ENCODE data around the gene ATP4A.

Gene ATP4A

GRCh38 chr19:35549174-35549788 is 14.2 kb downstream of the ATP4A start:
- peak; percentile 59 for DNase-seq (ENCODE audit: low read depth)

DNA sequence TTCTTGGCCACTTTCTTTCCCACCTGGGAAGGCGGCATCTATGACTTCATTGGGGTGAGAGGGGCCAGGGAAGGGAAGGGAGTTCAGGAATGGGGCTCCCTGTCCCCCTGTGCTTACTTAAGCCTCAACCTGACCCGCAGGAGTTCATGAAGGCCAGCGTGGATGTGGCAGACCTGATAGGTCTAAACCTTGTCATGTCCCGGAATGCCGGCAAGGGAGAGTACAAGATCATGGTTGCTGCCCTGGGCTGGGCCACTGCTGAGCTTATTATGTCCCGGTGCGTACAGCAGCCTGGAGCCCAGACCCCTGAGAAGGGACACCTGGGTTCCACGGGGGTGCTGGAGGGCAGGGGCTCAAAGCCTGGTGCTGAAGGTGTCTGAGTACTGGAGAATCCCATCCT is 16.9 kb downstream of the ATP4A start:
- no peak for DNase-seq (ENCODE audit: low read depth)

DNA sequence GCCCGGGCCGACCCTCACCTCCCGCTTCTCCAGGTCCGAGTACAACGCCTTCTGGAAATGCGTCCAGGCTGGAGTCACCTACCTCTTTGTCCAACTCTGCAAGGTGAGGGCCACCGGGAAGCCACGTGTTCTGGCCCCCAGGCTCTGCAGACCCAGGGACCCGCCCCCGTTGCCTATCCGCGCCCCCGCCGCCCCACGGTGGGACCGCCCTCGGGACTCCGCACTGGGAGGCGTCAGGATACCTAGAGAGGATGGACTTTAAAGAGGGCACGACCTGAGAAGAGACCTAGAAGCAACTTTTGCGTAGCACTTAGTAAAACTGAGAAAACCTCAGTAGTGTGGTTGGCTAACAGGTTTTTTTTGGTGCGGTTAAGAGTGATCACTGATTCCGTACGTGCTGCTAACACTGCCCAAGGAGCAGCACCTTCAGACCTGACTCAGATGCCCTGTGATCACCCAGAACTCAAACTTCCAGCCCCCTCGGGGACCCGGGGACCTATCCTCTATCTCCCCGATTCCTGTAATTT is 17.5 kb downstream of the ATP4A start:
- DNase-seq (ENCODE audit: low read depth): peak; percentile 17

DNA sequence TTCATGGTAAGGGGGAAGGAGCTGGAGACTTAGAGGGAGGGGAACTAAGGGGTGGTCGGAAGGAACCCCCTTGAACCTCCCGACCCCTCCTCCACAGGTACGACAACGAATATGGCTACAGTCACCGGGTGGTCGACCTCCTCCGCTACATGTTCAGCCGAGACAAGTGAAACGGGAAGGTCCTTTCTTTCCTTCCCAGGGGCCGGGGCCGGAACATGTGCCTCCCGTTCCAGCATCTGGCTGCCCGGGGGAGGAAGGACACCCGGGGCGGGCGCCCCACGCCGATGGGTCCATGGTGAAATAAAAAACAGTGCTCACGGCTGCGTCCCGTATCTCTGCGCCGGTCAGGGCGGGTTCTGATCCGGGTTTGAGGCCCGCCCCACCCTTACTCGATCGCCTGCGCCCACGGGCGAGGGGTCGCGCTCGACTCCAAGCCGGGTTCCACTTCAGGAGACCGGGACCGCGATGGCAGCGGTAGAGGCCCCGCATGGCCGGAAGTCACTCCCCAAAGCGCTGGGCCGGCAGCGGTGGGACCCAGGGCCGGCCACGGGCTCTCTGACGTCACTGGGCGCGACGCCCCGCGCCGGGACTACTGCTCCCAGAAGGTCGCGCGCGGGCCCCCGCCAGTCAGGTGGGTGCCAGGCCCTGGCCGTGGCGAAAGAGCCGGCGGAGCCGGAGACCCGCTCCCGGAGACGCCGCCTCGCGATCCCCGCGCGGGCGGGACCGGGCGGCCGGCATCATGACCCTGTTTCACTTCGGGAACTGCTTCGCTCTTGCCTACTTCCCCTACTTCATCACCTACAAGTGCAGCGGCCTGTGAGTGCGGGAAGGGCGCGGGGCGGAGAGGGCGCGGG is 18.2 kb downstream of the ATP4A start, which contains the start of gene TMEM147:
TSS of gene TMEM147 (plus strand) at position 626 of the 854 bp plus-strand sequence. CDS start at position 740, 114 bp downstream.
- DNase-seq (ENCODE audit: low read depth): peak; percentile 85

- no peak for DNase-seq (ENCODE audit: low read depth)
Observed at GRCh38 chr19:35544110-35544802, 19.2 kb downstream of the ATP4A start.

DNA sequence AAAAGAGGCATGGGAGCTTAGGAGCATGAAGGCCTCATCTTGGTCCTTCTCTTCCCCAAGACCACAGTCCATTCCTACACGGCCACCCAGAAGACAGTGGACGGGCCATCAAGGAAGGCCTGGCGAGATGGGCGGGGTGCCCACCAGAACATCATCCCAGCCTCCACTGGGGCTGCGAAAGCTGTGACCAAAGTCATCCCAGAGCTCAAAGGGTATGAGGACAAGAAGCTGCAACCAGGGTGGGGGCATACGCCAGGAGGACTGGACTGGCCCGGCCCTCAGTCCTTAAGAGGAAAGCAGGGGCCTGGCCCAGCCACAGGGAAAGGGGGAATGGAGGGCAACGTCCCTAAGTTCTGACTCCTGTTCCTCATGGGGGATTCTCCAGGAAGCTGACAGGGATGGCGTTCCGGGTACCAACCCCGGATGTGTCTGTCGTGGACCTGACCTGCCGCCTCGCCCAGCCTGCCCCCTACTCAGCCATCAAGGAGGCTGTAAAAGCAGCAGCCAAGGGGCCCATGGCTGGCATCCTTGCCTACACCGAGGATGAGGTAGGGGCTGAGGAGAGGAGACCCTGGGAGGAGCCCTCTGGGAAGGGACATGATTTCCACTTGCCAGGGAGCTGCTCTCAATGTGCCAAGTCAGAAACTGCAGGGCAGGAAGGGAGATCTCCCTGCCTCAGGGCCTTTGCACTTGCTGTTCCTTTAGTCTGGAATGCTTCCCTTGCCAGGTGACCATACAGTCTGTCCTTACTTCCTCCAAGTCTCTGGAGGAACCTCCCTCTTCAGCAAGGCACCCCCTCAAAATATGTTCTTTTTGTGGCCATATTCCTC is 20.0 kb downstream of the ATP4A start:
- no peak for DNase-seq (ENCODE audit: low read depth)

GRCh38 chr19:35542209-35542608 is 21.2 kb downstream of the ATP4A start:
- DNase-seq (ENCODE audit: low read depth): no peak

DNA sequence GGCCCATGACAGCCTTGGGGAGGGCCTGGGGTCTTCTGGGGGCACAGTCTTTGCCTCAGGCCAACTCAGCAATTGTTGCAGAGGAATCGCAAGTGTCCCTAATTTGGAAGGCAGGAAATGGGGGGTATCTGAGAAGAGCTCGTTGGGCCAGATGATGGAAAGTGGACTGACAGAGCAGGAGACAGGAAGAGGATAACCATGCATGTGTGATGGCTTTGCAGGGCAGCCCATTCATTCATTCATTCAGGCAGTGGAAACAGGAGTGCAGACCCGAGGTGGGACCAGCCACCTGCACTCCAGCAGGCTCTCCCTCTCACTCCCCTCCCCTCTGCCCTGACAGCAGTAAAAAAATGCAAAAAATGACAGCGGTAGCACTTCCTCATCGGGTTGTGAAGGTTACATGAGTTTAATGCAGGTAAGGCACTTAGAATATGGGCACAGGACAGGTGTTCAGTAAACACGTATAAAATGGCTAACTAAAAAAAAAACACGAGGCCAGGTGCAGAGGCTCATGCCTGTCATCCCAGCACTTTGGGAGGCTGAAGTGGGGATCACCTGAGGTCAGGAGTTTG is 23.0 kb downstream of the ATP4A start:
- DNase-seq (ENCODE audit: low read depth): no peak

DNA sequence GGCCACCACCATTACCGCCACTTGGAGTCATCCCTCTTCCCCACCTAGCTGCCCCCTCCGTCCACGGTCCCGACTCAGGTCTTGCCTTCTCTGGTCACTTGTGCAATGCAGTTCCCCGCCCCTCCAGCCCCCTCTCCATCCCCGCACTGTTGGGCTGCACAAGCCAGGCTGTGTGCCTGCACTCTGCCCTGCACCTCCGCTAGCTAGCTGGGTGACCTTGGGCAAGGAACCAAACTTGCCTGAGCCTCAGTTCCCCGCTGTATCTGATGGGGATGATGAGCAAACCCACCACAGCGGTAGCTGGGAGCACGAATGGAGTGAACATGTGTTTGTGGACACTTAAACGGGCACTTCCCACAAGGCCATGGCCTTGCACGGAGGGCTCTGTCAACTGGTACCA is 23.6 kb downstream of the ATP4A start:
- no peak for DNase-seq (ENCODE audit: low read depth)

DNA sequence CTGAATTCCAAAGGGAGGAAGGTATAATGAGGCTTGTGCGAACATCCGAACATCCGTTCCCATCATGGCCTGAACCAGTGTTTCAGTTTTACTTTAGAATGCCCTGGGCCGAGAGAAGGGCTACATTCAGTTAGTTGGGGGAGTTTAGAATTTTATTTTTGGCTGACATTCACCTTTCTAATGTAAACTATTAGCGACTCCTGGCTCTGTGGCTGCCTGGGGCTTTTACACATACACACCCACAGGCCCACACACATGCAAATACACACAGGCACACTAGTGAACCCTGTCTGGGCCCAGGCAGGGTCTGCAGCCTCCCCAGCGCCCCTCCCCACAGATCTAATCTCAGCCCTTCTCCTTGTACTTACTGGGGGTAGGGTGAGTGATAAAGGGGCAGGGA is 24.1 kb downstream of the ATP4A start:
- DNase-seq (ENCODE audit: low read depth): no peak

GRCh38 chr19:35534803-35535480 is 28.5 kb downstream of the ATP4A start:
- no peak for DNase-seq (ENCODE audit: low read depth)

- peak; percentile 21 for DNase-seq (ENCODE audit: low read depth)
Observed at GRCh38 chr19:35533822-35534392, 29.6 kb downstream of the ATP4A start.

DNA sequence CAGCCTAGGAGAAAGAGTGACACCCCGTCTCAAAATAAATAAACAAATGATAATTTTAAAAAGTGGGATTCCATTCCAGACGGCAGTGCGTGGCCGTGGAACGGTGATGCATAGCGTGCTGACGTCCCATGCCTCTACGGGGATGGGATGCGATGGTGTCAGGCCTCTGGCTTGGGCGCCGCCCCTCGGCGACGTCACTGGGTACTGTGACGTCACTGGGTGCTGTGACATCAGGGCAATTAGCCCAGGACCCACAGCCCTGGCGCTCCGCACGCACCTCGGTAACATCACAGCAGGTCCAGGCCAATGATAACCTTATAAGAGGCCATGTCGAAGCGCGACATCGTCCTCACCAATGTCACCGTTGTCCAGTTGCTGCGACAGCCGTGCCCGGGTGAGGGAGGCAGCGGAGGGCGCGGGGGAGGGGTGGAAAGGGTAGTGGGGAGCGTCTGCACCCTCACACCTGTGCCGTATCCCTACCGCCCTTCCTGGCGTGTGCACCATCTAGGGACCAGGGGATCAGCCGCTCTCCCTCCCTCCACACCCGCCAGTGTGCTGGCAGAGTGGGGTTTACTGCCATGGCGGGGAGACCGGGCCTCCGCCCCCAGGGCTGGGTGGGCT is 30.1 kb downstream of the ATP4A start, which contains the start of gene GAPDHS:
TSS of gene GAPDHS (plus strand) at position 256 of the 621 bp plus-strand sequence. CDS start at position 328, 72 bp downstream.
- DNase-seq (ENCODE audit: low read depth): no peak

GRCh38 chr19:35531291-35531690 is 32.2 kb downstream of the ATP4A start:
- no peak for DNase-seq (ENCODE audit: low read depth)

- no peak for DNase-seq (ENCODE audit: low read depth)
Observed at GRCh38 chr19:35529241-35530218, 33.9 kb downstream of the ATP4A start.

DNA sequence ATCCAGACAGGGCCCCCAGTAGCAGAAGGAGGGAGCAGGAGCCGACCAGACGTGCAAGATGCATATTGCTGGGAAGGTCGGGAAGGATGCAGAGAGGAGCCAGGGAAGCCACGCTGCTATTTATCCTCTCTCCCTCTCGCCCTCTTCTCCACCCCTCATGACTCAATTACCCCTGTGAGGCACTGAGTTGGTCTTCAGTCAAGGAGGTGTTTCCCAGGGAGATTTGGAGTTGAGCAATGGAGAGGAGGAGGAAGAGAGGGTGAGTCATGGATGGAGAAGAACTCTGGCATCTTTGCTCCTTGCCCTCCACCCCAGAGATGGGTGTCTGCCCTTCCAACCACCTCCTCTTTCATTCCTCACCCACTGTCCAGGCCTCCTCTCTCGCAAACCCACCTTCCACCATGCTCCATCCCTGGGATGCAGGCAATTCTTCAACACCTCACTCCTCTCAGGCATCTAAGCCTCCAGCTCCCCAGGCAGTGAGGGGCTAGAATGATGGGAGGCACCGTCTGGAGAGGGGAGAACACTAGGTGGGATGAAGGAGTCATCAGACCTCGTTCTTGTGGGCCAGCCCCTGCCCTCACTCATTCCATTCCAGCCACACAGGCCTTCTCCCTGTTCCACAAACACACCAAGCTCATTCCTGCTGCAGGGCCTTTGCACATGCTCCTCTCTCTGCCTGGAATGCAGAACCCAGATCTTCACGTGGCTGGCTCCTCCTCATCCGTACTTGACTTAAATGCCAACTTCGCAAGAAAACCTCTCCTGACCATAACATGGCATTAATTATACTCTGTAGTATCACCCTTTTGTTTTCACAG is 35.0 kb downstream of the ATP4A start, which contains the start of gene SBSN:
TSS of gene SBSN (minus strand) at position 94 of the 821 bp plus-strand sequence. CDS start at position 64, 30 bp downstream.
- peak; percentile 82 for DNase-seq (ENCODE audit: low read depth)

DNA sequence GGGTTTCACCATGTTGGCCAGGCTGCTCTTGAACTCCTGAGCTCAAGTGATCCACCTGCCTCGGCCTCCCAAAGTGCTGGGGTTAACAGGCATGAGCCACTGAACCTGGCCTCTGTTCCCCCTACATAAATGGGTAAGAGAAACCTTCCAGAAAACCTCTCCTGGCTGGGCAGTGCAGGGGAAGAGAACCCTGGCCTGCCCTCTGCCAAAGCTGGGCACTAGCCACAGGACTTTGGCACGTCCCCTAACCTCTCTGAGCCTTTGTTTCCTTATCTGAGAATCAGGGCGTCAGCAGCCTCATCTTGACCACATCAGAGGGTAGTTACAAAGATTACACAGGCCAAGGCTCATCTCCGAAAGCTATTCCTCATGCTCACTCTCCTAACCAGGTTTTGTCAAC is 37.6 kb downstream of the ATP4A start:
- no peak for DNase-seq (ENCODE audit: low read depth)
